ENCODE measurements around the gene ZNF341.

Gene ZNF341

GRCh38 chr20:33693289-33693688, 38.5 kb upstream of the ZNF341 start:
- Histone ChIP-seq H3K79me2 (ENCODE audit: low read length) (no peaks in the 10 kb centered on the region), H3K9me3 (ENCODE audit: insufficient read depth, low read length) (no peaks in the 10 kb centered on the region), H2AFZ (ENCODE audit: low read depth, low read length) (no peak overlapping the region), H3K36me3 (replicated peaks; ENCODE audit: low read depth, low read length) (no peaks in the 10 kb centered on the region), H3K27me3 (ENCODE audit: low read depth, low read length) (no peaks in the 10 kb centered on the region), H3K9ac (ENCODE audit: low read length) (no peak overlapping the region), H3K4me2 (ENCODE audit: low read length) (no peak overlapping the region), H4K20me1 (ENCODE audit: insufficient read depth, low read length) (no peaks in the 10 kb centered on the region), H3K4me3 (ENCODE audit: low read length) (no peak overlapping the region), H3K4me1 (ENCODE audit: low read length) (peaks cover 20% of the 10 kb centered on the region), H3K27ac (ENCODE audit: low read length) (no peak overlapping the region)
- TF ChIP-seq CTCF (IDR thresholded peaks at IDR 0.05; ENCODE audit: low read depth, low read length) (no peak), EZH2phosphoT487 (IDR thresholded peaks at IDR 0.05; ENCODE audit: low read depth) (no peak)

GRCh38 chr20:33693741-33694638, 37.8 kb upstream of the ZNF341 start:
- TF ChIP-seq CTCF (IDR thresholded peaks at IDR 0.05; ENCODE audit: low read depth, low read length) = no peak
- TF ChIP-seq EZH2phosphoT487 (IDR thresholded peaks at IDR 0.05; ENCODE audit: low read depth) = no peak
- H3K9me3 ChIP-seq (ENCODE audit: insufficient read depth, low read length) = no peaks in the 10 kb centered on the region
- H3K27me3 ChIP-seq (ENCODE audit: low read depth, low read length) = no peaks in the 10 kb centered on the region
- H3K79me2 ChIP-seq (ENCODE audit: low read length) = no peaks in the 10 kb centered on the region
- no peak overlapping the region for H3K9ac ChIP-seq (ENCODE audit: low read length)
- no peak overlapping the region for H3K4me2 ChIP-seq (ENCODE audit: low read length)
- H3K4me3 ChIP-seq (ENCODE audit: low read length) = no peak overlapping the region
- H3K36me3 ChIP-seq (replicated peaks; ENCODE audit: low read depth, low read length) = no peaks in the 10 kb centered on the region
- H3K27ac ChIP-seq (ENCODE audit: low read length) = no peak overlapping the region
- H3K4me1 ChIP-seq (ENCODE audit: low read length) = peaks cover 13% of the 10 kb centered on the region
- no peaks in the 10 kb centered on the region for H4K20me1 ChIP-seq (ENCODE audit: insufficient read depth, low read length)
- no peak overlapping the region for H2AFZ ChIP-seq (ENCODE audit: low read depth, low read length)

DNA sequence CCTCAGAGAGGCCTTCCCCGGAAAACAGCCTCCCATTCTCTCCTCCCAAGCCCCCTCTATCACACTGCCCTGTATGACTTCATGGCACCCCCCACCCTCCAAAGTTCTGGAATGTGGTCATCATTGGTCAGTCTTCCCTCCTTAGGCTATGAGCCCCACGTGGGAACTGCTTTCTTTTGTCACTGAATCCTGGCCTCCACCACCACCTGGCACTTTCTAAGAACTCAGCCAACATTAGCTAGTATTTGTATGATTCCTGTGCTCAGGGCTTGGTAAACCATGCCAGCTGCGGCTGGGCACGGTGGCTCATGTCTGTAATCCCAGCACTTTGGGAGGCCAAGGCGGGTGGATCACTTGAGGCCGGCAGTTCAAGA, 37.2 kb upstream of the ZNF341 start:
- Histone ChIP-seq H3K4me2 (ENCODE audit: low read length) (no peak overlapping the region), H3K27me3 (ENCODE audit: low read depth, low read length) (no peaks in the 10 kb centered on the region), H3K4me3 (ENCODE audit: low read length) (no peak overlapping the region), H2AFZ (ENCODE audit: low read depth, low read length) (no peak overlapping the region), H3K79me2 (ENCODE audit: low read length) (no peaks in the 10 kb centered on the region), H3K27ac (ENCODE audit: low read length) (no peak overlapping the region), H3K9me3 (ENCODE audit: insufficient read depth, low read length) (no peaks in the 10 kb centered on the region), H4K20me1 (ENCODE audit: insufficient read depth, low read length) (no peaks in the 10 kb centered on the region), H3K9ac (ENCODE audit: low read length) (no peak overlapping the region), H3K36me3 (replicated peaks; ENCODE audit: low read depth, low read length) (no peaks in the 10 kb centered on the region), H3K4me1 (ENCODE audit: low read length) (peaks cover 11% of the 10 kb centered on the region)
- TF ChIP-seq EZH2phosphoT487 (IDR thresholded peaks at IDR 0.05; ENCODE audit: low read depth) (no peak), CTCF (IDR thresholded peaks at IDR 0.05; ENCODE audit: low read depth, low read length) (no peak)

GRCh38 chr20:33696448-33696847, 35.3 kb upstream of the ZNF341 start:
- Histone ChIP-seq H2AFZ (ENCODE audit: low read depth, low read length) (no peak overlapping the region), H3K4me3 (ENCODE audit: low read length) (no peak overlapping the region), H3K9me3 (ENCODE audit: insufficient read depth, low read length) (no peaks in the 10 kb centered on the region), H3K4me2 (ENCODE audit: low read length) (no peak overlapping the region), H3K79me2 (ENCODE audit: low read length) (no peaks in the 10 kb centered on the region), H3K36me3 (replicated peaks; ENCODE audit: low read depth, low read length) (no peaks in the 10 kb centered on the region), H3K9ac (ENCODE audit: low read length) (no peak overlapping the region), H3K27me3 (ENCODE audit: low read depth, low read length) (no peaks in the 10 kb centered on the region), H3K4me1 (ENCODE audit: low read length) (peaks cover 6% of the 10 kb centered on the region; the same call in 1 of the 2 replicates), H4K20me1 (ENCODE audit: insufficient read depth, low read length) (no peaks in the 10 kb centered on the region), H3K27ac (ENCODE audit: low read length) (no peak overlapping the region)
- no peak for TF ChIP-seq EZH2phosphoT487 (IDR thresholded peaks at IDR 0.05; ENCODE audit: low read depth)
